Measurements from ENCODE around the gene MX2. TPM values are rescaled to one million over a fixed set of nuclear protein-coding genes. Genes with fewer than 3 reads are reported as not detected.

Gene MX2
- total and polyA plus RNA-seq, 2 experiments from 2014 or later, result 5.4 to 9.2 TPM

DNA sequence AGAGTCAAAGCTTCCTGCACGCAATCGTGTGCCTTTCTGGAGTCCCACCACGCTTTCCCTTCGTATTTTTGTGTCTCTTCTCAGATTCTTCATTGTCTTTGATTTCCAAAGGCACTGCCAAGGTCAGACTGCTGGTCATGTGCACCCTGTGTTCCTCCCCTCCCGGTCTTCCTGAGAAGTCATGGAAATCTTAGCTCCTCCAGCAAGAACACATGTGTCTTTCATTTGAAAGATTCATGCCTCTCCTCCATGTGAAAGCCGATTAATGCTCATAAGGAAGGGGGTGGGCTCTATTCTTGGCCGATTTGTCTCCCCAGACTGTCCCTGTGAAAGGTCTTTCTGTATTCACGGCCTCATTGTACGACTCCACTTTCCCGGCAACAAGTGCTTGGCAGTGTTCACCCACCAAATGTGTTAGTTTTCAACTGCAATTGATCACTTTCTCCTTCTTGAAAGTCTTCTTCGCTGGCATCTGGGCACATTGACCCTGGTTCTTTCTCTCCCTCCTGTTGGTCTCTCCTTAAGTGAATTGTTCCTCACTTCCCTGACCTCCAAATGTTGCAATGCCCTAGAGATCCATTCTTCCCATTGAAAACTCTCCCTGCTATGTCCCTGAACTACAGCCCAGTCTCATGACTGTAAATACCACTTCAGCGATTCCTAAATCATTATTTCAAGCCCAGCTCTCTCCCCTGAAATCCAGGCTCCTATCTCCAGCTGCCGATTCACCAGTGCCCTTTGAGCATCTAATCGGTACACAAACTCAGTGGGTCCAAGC lies 25.4 kb downstream of the MX2 start (continued):
- TF ChIP-seq ZNF462 (CRISPR knock-in tag; IDR thresholded peaks at IDR 0.05) (no peak), ZNF331 (CRISPR knock-in tag; IDR thresholded peaks at IDR 0.05; ENCODE audit: low read depth) (no peak), CREB1 (CRISPR knock-in tag; IDR thresholded peaks at IDR 0.05; ENCODE audit: low read depth) (no peak)

GRCh38 chr21:41387824-41388223 lies 26.0 kb downstream of the MX2 start:
- Histone ChIP-seq H3F3A (replicated peaks; ENCODE audit: low read depth) (no peaks in the 10 kb centered on the region), H3K27ac (ENCODE audit: low read depth) (no peak overlapping the region), H2AFZ (no peak overlapping the region), H3K4me2 (no peak overlapping the region), H3K36me3 (ENCODE audit: insufficient read depth) (no peaks in the 10 kb centered on the region), H3K79me2 (replicated peaks; ENCODE audit: insufficient read depth) (no peaks in the 10 kb centered on the region), H4K20me1 (replicated peaks; ENCODE audit: insufficient read depth) (no peaks in the 10 kb centered on the region), H3K27me3 (ENCODE audit: insufficient read depth) (no peaks in the 10 kb centered on the region), H3K9me2 (ENCODE audit: insufficient read depth) (no peaks in the 10 kb centered on the region), H3K4me3 (no peak overlapping the region), H3K4me1 (ENCODE audit: insufficient read depth) (no peaks in the 10 kb centered on the region)
- Mint-ChIP-seq H3K4me3 (no peak overlapping the region), H3K36me3 (ENCODE audit: low read depth) (peaks cover 4% of the 10 kb centered on the region; the same call in 2 of the 3 replicates), H3K27ac (no peak overlapping the region), H3K9me3 (peaks cover 1% of the 10 kb centered on the region), H3K27me3 (ENCODE audit: insufficient read depth, low read depth, poor library complexity) (peaks cover 2% of the 10 kb centered on the region), H3K4me1 (no peaks in the 10 kb centered on the region)
- ATAC-seq, result no peak
- no peak for TF ChIP-seq JUNB (IDR thresholded peaks at IDR 0.05; ENCODE audit: unreplicated experiment)
- no peak for TF ChIP-seq EZH2 (IDR thresholded peaks at IDR 0.05; ENCODE audit: low read depth, unreplicated experiment)
- TF ChIP-seq ZNF462 (CRISPR knock-in tag; IDR thresholded peaks at IDR 0.05), result no peak
- DNase-seq (ENCODE audit: low spot score), result no peak
